ENCODE measurements around the gene RGS7. TPM values are rescaled to one million over a fixed set of nuclear protein-coding genes. Genes with fewer than 3 reads are reported as not detected.

RGS7 gene
- total RNA-seq, 4 donors from 2014 or later: 0.39 TPM; not detected in 3

DNA sequence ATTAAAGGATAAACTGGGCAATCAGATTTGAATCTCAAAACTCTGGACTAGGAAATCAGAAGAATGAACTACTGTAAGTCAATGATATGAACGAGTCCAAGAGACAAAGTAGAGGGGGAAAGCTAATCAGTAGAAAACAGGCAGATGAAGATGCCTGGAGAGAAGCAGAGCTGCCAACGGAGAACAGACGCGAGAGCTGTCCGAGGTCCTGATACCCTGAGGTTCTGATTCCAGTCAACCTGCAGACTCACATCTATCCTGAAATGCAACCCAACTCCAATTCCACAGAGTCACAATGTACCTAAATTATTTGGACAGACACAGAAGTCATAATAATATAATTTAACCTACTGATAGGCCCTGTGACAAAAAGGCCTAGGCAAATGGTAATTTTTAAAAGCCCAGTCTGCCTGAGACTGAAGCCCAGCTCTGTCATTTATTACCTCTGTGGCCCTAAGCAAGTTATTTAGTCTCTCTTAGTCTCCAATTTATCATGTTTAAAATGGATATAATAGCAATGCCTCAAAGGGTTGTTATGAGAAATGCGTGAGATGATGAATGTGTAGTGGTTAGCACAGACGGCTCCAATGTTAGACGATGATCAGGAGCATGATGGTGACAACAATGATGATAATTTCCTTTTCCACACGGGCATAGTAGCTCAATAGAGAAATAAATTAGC, 33.4 kb downstream of the RGS7 start:
- no peaks in the 10 kb centered on the region for H3K36me3 ChIP-seq
- intact Hi-C loops (cut with DNase I): no loop called here

GRCh38 chr1:241317676-241318075, 39.3 kb downstream of the RGS7 start:
- WGBS, 2 donors: 71 to 82% methylated on average over 2 of the region's 2 CpGs
- Histone ChIP-seq H3K27ac (no peak overlapping the region), H3K4me1 (no peaks in the 10 kb centered on the region), H3K27me3 (no peaks in the 10 kb centered on the region), H3K4me3 (replicated peaks in 1 of 3) (no peak overlapping the region), H3K36me3 (no peaks in the 10 kb centered on the region), H3K9me3 (no peaks in the 10 kb centered on the region)
- no peak for DNase-seq
- intact Hi-C loops (cut with DNase I): no loop called here
- no peak for TF ChIP-seq POLR2A (IDR thresholded peaks at IDR 0.05)
- no peak for TF ChIP-seq CTCF (IDR thresholded peaks at IDR 0.05)

More for the DNA sequence above, 33.4 kb downstream of the RGS7 start:
- no peaks in the 10 kb centered on the region for H3K27me3 ChIP-seq
- TF ChIP-seq CTCF (IDR thresholded peaks at IDR 0.05) (no peak), POLR2A (IDR thresholded peaks at IDR 0.05) (no peak)
- H3K27ac ChIP-seq: no peak overlapping the region
- WGBS, 2 donors: 42 to 45% methylated on average over 9 of the region's 9 CpGs
- no peaks in the 10 kb centered on the region for H3K4me1 ChIP-seq
- H3K9me3 ChIP-seq: no peaks in the 10 kb centered on the region
- DNase-seq: no peak
- no peak overlapping the region for H3K4me3 ChIP-seq (replicated peaks in 1 of 3)

DNA sequence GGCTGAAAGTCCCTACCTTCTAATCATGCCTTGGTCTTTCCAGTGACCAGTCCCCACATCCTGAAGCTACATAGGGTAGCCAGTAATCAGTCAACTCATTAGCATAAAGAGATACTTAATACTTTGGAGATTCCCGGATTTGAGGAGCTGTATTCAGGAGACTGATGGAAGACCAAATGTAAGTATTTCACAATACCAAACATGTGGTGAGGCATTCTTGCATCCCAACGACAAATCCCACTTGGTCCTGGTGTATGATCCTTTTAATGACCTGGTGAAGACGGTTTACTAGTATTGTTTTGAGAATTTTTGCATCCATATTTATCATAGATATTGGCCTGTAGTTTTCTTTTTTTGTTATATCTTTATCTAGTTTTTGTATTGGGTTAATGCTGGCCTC, 40.6 kb downstream of the RGS7 start:
- H3K36me3 ChIP-seq: no peaks in the 10 kb centered on the region
- no peak for DNase-seq
- intact Hi-C loops (cut with DNase I): no loop called here
- H3K4me1 ChIP-seq: no peaks in the 10 kb centered on the region
- no peak overlapping the region for H3K27ac ChIP-seq
- 79 to 81% methylated on average over 3 of the region's 3 CpGs for WGBS, 2 donors
- no peaks in the 10 kb centered on the region for H3K27me3 ChIP-seq
- no peaks in the 10 kb centered on the region for H3K9me3 ChIP-seq
- no peak overlapping the region for H3K4me3 ChIP-seq (replicated peaks in 1 of 3)
- TF ChIP-seq CTCF (IDR thresholded peaks at IDR 0.05) (no peak), POLR2A (IDR thresholded peaks at IDR 0.05) (no peak)

GRCh38 chr1:241311056-241311746, 45.8 kb downstream of the RGS7 start:
- H3K9me3 ChIP-seq: no peaks in the 10 kb centered on the region
- no peaks in the 10 kb centered on the region for H3K27me3 ChIP-seq
- WGBS, 2 donors: 53 to 56% methylated on average over 5 of the region's 5 CpGs
- no peak overlapping the region for H3K4me3 ChIP-seq (replicated peaks in 1 of 3)
- intact Hi-C loops (cut with DNase I): no loop called here
- DNase-seq: no peak
- TF ChIP-seq POLR2A (IDR thresholded peaks at IDR 0.05) (no peak), CTCF (IDR thresholded peaks at IDR 0.05) (no peak)
- H3K36me3 ChIP-seq: no peaks in the 10 kb centered on the region
- no peak overlapping the region for H3K27ac ChIP-seq
- H3K4me1 ChIP-seq: no peaks in the 10 kb centered on the region

GRCh38 chr1:241310451-241310850, 46.6 kb downstream of the RGS7 start:
- TF ChIP-seq POLR2A (IDR thresholded peaks at IDR 0.05) (no peak), CTCF (IDR thresholded peaks at IDR 0.05) (no peak)
- no peak for DNase-seq
- WGBS, 2 donors: 85 to 87% methylated on average over 3 of the region's 3 CpGs
- Histone ChIP-seq H3K9me3 (no peaks in the 10 kb centered on the region), H3K36me3 (no peaks in the 10 kb centered on the region), H3K27me3 (no peaks in the 10 kb centered on the region), H3K4me1 (no peaks in the 10 kb centered on the region), H3K4me3 (replicated peaks in 1 of 3) (no peak overlapping the region), H3K27ac (no peak overlapping the region)
- intact Hi-C loops (cut with DNase I): no loop called here

All from thyroid gland (tissue), 4 donors.